ENCODE results near the gene SMIM27. TPM values are rescaled to one million over a fixed set of nuclear protein-coding genes. Genes with fewer than 3 reads are reported as not detected.

SMIM27 gene
- total and polyA plus RNA-seq, 9 of the 15 experiments (the other 6 are each of a cell fraction or from before 2014, with no cell fraction given): 2.9 to 16.1 (median 7.9) TPM

DNA sequence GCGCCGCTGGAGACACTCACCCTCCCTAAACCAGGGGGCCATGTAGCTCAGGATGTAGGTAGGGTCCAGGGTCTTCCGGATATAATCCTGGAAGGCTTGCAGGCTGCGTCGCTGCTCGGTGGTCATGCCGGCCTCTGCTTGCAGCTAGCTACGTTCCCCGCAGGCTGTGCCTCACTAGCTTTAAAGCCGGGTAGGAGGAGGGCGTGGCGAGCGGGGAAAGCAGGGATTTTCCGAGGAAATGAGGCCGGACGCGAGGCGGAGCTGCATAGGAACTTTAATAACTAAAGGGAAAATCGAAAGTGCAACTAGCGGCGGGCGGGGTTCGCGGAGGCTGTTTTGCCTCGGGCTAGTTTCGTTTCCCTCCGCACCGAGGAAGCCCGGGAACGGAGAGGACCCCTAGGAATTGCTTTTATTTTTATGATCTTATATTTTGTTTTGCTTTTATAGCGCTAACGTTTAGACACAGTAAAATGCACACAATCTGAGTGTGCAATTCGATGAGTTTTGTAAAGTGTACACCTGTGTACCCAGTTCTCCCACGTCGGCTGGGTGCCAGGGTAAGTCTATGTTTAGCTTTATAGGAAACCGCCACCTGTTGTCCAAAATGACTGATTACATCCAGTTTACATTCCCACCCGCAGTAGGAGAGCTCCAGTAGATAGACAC lies 26.0 kb upstream of the SMIM27 start, which contains the start of gene RIGI (continued):
- TF ChIP-seq RBBP5 (IDR thresholded peaks at IDR 0.05; ENCODE audit: borderline replicate concordance, insufficient read depth, low read length, poor library complexity, severe bottlenecking): peak; percentile 57
- TF ChIP-seq, protein P1, sequence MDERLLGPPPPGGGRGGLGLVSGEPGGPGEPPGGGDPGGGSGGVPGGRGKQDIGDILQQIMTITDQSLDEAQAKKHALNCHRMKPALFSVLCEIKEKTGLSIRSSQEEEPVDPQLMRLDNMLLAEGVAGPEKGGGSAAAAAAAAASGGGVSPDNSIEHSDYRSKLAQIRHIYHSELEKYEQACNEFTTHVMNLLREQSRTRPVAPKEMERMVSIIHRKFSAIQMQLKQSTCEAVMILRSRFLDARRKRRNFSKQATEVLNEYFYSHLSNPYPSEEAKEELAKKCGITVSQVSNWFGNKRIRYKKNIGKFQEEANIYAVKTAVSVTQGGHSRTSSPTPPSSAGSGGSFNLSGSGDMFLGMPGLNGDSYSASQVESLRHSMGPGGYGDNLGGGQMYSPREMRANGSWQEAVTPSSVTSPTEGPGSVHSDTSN (CRISPR knock-in tag; IDR thresholded peaks at IDR 0.05; ENCODE audit: low read depth): no peak
- TF ChIP-seq, protein P1 (tag; conservative IDR thresholded peaks at IDR 0.05; ENCODE audit: low read depth): peak; percentile 56
- TF ChIP-seq ELF1 (tag; IDR thresholded peaks at IDR 0.05): peak; percentile 33; the same call in 1 of the 2 replicates
- TF ChIP-seq NCOA4 (IDR thresholded peaks at IDR 0.05; ENCODE audit: partially characterized antibody): no peak
- no peak for TF ChIP-seq ADNP (tag; IDR thresholded peaks at IDR 0.05)
- TF ChIP-seq RCOR1 (IDR thresholded peaks at IDR 0.05; ENCODE audit: borderline replicate concordance in 1 of 2, low read depth in 2 of 2, low read length in 2 of 2): peak in 1 of 2 experiments; percentile 7; a peak in 1 of 4 replicates
- TF ChIP-seq RAD21 (CRISPR knock-in tag; conservative IDR thresholded peaks at IDR 0.05 in 1 of 2, IDR thresholded peaks at IDR 0.05 in 1 of 2): peak; percentile 24 to 52; a peak in 2 of 4 replicates
- no peak for TF ChIP-seq CBFA2T3 (IDR thresholded peaks at IDR 0.05)
- TF ChIP-seq NFIC (IDR thresholded peaks at IDR 0.05): peak; percentile 73
- TF ChIP-seq ZC3H4 (CRISPR knock-in tag; IDR thresholded peaks at IDR 0.05; ENCODE audit: borderline replicate concordance): no peak
- peak; percentile 66 for TF ChIP-seq ZNF384 (IDR thresholded peaks at IDR 0.05; ENCODE audit: low read depth, low read length)
- TF ChIP-seq MAZ (CRISPR knock-in tag; conservative IDR thresholded peaks at IDR 0.05 in 1 of 2, IDR thresholded peaks at IDR 0.05 in 1 of 2): peak in 1 of 2 experiments; percentile 31; a peak in 2 of 4 replicates
- TF ChIP-seq, protein P2, sequence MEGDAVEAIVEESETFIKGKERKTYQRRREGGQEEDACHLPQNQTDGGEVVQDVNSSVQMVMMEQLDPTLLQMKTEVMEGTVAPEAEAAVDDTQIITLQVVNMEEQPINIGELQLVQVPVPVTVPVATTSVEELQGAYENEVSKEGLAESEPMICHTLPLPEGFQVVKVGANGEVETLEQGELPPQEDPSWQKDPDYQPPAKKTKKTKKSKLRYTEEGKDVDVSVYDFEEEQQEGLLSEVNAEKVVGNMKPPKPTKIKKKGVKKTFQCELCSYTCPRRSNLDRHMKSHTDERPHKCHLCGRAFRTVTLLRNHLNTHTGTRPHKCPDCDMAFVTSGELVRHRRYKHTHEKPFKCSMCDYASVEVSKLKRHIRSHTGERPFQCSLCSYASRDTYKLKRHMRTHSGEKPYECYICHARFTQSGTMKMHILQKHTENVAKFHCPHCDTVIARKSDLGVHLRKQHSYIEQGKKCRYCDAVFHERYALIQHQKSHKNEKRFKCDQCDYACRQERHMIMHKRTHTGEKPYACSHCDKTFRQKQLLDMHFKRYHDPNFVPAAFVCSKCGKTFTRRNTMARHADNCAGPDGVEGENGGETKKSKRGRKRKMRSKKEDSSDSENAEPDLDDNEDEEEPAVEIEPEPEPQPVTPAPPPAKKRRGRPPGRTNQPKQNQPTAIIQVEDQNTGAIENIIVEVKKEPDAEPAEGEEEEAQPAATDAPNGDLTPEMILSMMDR (IDR thresholded peaks at IDR 0.05 in 2 of 3, conservative IDR thresholded peaks at IDR 0.05 in 1 of 3; ENCODE audit: insufficient read depth in 2 of 3, low read depth in 1 of 3, low read length in 3 of 3): peak; percentile 31 to 55 (median 53); a peak in 5 of 6 replicates
- TF ChIP-seq CXXC5 (CRISPR knock-in tag; IDR thresholded peaks at IDR 0.05): 0 out of 2 replicates have a peak, but pooled peaks have one; percentile 30
